H1 (cell line): ENCODE measurements around the gene SYK. TPM values are rescaled to one million over a fixed set of nuclear protein-coding genes. Genes with fewer than 3 reads are reported as not detected.

Experiments used
- CBX8 ChIP-seq: fragments of 300-800, 300-1000 bp; sonication (generic); IDR thresholded peaks from 2 replicates; pipeline ENCODE4 v1.7.1; 2016; ENCODE audit warnings: low read depth, low read length, borderline replicate concordance
- EGR1 ChIP-seq: IDR thresholded peaks from 2 replicates; pipeline ENCODE4 v1.6.1; 2011; ENCODE audit warnings: low read depth, low read length, borderline replicate concordance
- GABPA ChIP-seq: IDR thresholded peaks from 2 replicates; pipeline ENCODE4 v1.6.1; 2011; ENCODE audit warnings: mild to moderate bottlenecking, low read length, moderate library complexity, borderline replicate concordance; ENCODE audit not compliant: insufficient read depth
- MAFK ChIP-seq: IDR thresholded peaks from 2 replicates; pipeline ENCODE4 v1.6.1; 2012; ENCODE audit warnings: low read depth, mild to moderate bottlenecking, improper control_type of control experiment, low read length
- SP1 ChIP-seq: IDR thresholded peaks from 2 replicates; pipeline ENCODE4 v1.6.1; 2011; ENCODE audit warnings: low read depth, low read length
- polyA plus RNA-seq, 7 experiments: library from polyadenylated mRNA; depleted of rRNA in 3 of 7; stranded (reverse) in 5 of 7; unstranded in 2 of 7; fragments of >200 nt in 5 of 7; fragments of 200-250 nt in 2 of 7; gene quantifications; 1 replicate in 5 of 7; 2 replicates in 1 of 7; 4 replicates in 1 of 7; pipeline versions ENCODE4 v1.2.1 to v1.2.3, GENCODE V29; 2011 to 2013; ENCODE audit warnings: missing spikeins in 2 of 7, mixed read lengths in 2 of 7
- total RNA-seq: library from RNA; stranded (reverse); fragmentation: NEBNext Ultra II Directional; extraction: Animal tissue kit (Norgen Biotek cat#: 25700); gene quantifications from 2 replicates; pipeline ENCODE4 v1.2.1, GENCODE V29; 2021

Gene SYK
- total and polyA plus RNA-seq, 2 of the 8 experiments (the other 6 are each of a cell fraction or from before 2014, with no cell fraction given), result 1.5 to 4.4 TPM

DNA sequence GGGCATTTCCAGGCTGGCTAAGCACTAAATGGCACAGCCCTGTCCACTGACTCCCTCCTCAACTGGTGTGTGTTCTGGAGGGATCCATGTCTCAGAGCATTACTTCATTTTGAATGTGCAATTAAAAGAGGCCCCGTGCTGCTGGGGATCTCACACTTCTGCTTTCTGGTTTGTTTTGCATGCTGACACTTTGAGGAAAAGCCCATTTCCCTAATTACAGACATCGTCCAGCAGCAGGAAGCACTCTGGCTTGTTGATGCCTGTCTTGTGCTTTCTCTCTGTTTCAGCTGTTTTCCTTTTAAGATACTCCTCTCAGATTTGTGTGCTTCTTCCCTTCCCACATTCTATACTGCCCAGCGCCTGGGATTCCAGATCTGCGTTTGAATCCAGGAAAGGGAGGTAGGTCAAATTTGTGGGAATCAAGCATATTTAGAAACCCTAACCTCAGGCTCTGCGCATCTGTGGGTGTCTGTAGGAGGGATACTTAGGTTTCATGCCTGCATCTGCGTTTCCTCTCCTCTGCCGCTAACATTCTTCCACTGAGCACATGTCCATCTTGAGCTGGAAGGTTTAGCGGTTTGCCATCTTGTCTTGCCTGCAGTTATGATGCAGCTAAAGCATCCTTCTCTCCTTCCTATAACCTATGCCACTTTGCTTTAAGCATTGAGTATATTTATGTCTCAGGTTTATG is 25.7 kb downstream of the SYK start (continued):
- TF ChIP-seq MAFK, result no peak
- no peak for TF ChIP-seq CBX8
- TF ChIP-seq SP1, result no peak
- no peak for TF ChIP-seq EGR1
- no peak for TF ChIP-seq GABPA
